NCI-H226 (cell line): ENCODE measurements around the gene ADAMTS4.

Source experiments
- DNase-seq: peaks from one replicate; pipeline ENCODE4 v3.0.0-alpha.2; 2015

Gene ADAMTS4

DNA sequence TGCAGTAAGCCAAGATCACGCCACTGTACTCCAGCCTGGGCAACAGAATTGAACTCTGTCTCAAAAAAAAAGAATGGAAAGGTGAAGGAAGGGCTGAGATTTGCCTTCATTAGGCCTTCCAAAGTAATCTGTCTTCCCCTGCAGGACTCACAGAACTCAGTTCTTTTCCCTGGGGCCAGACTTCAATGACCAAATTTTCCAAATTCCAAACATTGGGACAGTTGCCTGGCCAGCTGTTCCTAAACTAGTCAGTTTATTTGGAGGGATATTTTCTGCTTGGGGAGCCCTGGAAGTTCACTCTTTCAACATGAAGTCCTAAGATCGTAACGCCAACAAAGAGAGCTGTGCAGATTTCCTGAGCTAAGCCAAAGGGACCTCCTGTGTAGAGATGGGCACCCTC is 61.0 kb downstream of the ADAMTS4 start:
- no peak for DNase-seq
